Activated T-cell treated with anti-CD3 and anti-CD28 coated beads, Interleukin-2, amount 50 U/mL, for 24 hours (primary cell): ENCODE measurements around the gene FHAD1.

Experiments
- DNase-seq: peaks from one replicate; pipeline ENCODE4 v3.0.0-alpha.2; 2020
- H3K27ac Mint-ChIP-seq: 2 replicates; pipeline ENCODE4 v1.8.0; 2020; ENCODE audit warnings: mild to moderate bottlenecking, mixed read lengths
- H3K27me3 Mint-ChIP-seq: 2 replicates; pipeline ENCODE4 v1.8.0; 2020; ENCODE audit warnings: mixed read lengths
- H3K36me3 Mint-ChIP-seq: 2 replicates; pipeline ENCODE4 v1.8.0; 2020; ENCODE audit warnings: low read depth, mixed read lengths
- H3K4me1 Mint-ChIP-seq: 2 replicates; pipeline ENCODE4 v1.8.0; 2020; ENCODE audit warnings: low read depth, mixed read lengths
- H3K4me3 Mint-ChIP-seq: 2 replicates; pipeline ENCODE4 v1.8.0; 2020; ENCODE audit warnings: mild to moderate bottlenecking, moderate library complexity, mixed read lengths
- H3K9me3 Mint-ChIP-seq: 2 replicates; pipeline ENCODE4 v1.8.0; 2020; ENCODE audit warnings: mixed read lengths

The FHAD1 gene

DNA sequence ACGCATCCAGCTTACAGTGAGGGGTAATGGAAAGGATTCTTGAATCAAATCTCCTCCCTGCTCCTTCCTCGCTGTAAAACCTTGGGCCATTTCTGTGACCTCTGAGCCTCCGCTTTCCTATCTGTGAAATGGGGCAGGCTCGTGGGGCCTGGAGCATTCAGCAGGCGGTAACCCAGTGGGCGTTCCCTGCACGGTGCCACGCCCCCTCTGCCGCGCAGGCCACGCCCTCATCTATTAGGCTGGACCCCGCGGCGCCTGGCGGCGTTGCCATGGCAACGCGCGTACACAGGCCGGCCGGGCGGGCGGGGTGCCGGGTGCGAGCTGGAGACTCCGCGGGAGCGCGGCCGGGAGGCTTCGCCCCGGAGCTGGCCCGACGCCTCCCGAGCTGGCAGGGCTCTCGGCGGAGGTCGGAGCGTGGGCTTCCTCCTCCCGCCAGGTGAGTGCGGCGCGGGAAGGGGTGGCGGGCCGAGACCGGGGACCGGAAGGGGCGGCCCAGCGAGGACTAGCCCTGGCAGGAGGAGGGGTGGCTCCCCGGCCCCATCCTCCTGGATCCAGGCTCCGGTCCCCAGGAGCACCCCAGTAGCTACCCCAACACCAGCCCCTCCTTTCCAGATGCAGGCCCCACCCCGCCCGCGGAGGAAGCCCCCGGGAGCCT is at the start of gene FHAD1:
Gene FHAD1, plus strand, starts transcription at position 264 of the 655 bp plus-strand sequence. CDS start 4,562 bp downstream, outside the sequence.
- peaks cover 65% of the 10 kb centered on the region for H3K4me1 Mint-ChIP-seq
- H3K36me3 Mint-ChIP-seq, result no peaks in the 10 kb centered on the region
- H3K4me3 Mint-ChIP-seq, result peak within 1 kb of the TSS; percentile 57
- DNase-seq, result peak; percentile 72
- peaks cover 73% of the 10 kb centered on the region for H3K27me3 Mint-ChIP-seq
- peaks cover 4% of the 10 kb centered on the region for H3K9me3 Mint-ChIP-seq
- H3K27ac Mint-ChIP-seq, result no peak within 1 kb of the TSS

DNA sequence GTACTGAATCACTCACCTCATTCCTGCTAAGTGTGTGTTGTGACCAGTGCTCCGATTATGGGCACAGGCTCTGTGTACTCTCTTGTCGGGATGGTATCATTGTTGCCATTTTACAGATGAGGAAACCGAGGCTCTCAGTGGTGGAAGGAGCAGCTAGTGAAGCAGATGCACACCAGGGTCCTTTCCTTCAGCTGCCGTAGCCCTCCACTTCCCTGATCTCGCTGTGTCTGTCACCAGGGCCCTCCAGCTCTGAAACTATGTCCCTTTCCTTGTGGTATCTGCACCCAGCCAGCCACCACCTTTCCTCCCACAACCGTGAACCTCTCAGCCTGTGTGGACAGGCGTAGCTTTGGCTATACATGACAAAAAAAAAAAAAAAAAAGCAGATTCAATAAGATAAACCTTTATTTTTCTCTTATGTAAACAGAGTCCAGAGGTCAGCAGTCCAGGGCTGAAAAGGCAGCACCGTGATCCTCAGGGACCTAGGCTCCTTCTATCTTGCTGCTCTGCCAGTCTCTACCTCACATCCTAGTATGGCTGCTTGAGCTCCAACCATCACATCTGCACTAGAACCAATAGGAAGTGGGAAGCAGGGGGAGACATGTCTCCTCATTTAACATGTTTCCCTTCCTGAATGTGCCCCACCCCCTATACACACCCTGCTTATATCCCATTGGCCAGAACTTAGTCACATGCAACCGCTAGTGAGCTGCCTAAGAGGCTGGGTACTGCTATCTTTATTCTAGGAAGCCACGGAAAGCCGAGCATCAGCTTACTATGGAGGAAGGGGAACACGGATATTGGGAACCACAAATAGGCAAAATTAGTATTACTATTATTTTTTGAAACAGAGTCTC is 49.2 kb upstream of the FHAD1 start:
- no peak overlapping the region for H3K4me3 Mint-ChIP-seq
- H3K27me3 Mint-ChIP-seq, result no peaks in the 10 kb centered on the region
- no peaks in the 10 kb centered on the region for H3K9me3 Mint-ChIP-seq
- no peaks in the 10 kb centered on the region for H3K4me1 Mint-ChIP-seq
- no peak for DNase-seq
- no peaks in the 10 kb centered on the region for H3K36me3 Mint-ChIP-seq
- no peak overlapping the region for H3K27ac Mint-ChIP-seq

DNA sequence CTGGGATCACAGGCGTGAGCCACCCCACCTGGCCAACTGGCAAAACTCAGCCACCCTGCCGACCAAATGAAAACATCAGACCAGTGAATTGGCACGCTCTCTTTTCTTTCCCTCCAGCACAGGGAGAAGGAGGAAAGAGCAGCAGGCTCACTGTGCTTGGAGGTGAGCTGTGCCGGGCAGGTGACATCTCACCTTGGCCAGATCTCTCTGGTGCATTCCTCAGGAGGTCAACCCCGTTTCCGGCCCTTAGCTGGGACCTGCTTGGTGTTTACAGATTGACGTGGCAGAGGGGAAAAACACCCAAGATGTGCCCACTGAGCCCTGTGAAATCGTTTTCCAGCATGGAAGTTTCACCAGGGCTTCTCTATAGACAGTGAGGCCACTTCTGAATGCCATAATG is 48.3 kb upstream of the FHAD1 start:
- Mint-ChIP-seq H3K27ac (no peak overlapping the region), H3K4me3 (no peak overlapping the region), H3K9me3 (no peaks in the 10 kb centered on the region)

DNA sequence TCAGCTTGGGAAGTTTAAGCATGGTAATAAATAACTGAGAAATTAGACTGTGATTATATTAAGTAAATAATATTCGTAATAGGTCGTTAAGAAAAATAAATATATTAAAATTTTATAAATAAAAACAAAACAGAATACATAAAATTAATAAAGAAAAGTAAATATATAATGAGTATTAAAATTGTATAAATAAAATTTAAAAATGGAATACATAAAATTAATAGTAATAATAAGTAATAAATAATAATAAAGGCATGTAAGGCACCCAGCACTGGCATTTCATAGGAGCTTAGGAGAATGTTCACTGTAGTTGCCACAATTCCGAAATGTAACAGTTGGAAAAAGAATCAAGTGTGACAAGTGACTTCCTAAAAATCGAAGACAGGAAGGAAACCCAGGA is 45.8 kb upstream of the FHAD1 start:
- Mint-ChIP-seq H3K27ac (no peak overlapping the region), H3K4me3 (no peak overlapping the region), H3K36me3 (no peaks in the 10 kb centered on the region), H3K4me1 (no peaks in the 10 kb centered on the region), H3K9me3 (no peaks in the 10 kb centered on the region), H3K27me3 (peaks cover 4% of the 10 kb centered on the region)
- no peak for DNase-seq

More for the DNA sequence above, 48.3 kb upstream of the FHAD1 start:
- no peaks in the 10 kb centered on the region for H3K36me3 Mint-ChIP-seq
- no peaks in the 10 kb centered on the region for H3K4me1 Mint-ChIP-seq
- H3K27me3 Mint-ChIP-seq, result no peaks in the 10 kb centered on the region
- no peak for DNase-seq

DNA sequence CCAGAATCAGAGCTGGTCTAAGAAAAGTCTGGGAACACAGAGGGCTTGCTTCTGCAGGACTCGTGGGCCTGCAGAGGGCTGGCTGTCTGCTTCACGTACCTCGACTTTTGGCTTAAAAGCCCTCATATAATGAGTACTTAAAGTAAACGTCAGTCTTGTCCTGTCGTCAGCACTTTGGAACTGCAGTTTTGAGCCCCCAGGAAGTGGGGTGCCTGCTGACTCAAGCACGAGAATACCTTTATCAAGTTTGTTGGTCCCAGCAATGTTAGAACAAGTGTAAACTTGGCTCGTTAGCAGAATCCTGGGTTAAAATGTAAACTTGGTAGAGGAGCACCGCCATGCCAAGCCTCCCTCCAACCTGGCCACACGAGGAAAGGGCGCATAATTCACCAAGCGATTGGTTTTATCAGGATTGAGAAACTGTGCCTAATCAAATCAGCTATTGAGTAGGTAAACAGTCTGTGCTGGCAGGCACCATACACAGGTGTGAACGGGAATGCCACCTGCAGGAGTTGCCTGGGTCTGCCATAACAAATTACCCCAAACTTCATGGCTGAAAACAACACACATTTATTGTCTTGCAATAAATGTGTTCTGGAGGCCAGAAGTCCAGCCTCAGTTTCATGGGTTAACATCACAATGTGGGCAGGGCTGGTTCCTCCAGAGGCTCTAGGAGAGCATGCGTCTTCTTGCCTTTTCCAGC is 45.0 kb upstream of the FHAD1 start:
- H3K4me3 Mint-ChIP-seq, result no peak overlapping the region
- H3K36me3 Mint-ChIP-seq, result no peaks in the 10 kb centered on the region
- no peak overlapping the region for H3K27ac Mint-ChIP-seq
- no peaks in the 10 kb centered on the region for H3K9me3 Mint-ChIP-seq
- no peak for DNase-seq
- H3K27me3 Mint-ChIP-seq, result peaks cover 10% of the 10 kb centered on the region
- H3K4me1 Mint-ChIP-seq, result no peaks in the 10 kb centered on the region

DNA sequence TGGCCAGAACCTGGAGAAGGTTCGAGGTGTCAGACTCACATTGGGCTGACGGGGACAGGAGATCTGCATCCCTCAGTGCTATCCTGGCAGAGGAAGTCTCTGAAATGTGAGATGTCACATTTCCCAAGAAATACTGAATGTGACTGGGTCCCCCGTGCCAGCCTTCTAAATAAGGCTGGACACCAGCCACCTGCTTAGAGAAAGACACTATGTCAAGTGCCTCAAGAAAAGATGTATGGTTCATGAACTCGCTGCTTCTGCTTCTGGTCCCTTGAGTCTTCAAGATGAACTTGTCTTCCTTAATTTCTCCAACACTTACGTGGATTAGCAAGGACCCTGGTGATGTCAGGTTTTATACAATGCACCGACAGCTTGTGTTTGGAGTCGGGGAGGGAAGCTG is 42.1 kb upstream of the FHAD1 start:
- Mint-ChIP-seq H3K27ac (no peak overlapping the region), H3K27me3 (peaks cover 13% of the 10 kb centered on the region), H3K36me3 (no peaks in the 10 kb centered on the region), H3K4me3 (no peak overlapping the region), H3K9me3 (no peaks in the 10 kb centered on the region), H3K4me1 (no peaks in the 10 kb centered on the region)
- no peak for DNase-seq

DNA sequence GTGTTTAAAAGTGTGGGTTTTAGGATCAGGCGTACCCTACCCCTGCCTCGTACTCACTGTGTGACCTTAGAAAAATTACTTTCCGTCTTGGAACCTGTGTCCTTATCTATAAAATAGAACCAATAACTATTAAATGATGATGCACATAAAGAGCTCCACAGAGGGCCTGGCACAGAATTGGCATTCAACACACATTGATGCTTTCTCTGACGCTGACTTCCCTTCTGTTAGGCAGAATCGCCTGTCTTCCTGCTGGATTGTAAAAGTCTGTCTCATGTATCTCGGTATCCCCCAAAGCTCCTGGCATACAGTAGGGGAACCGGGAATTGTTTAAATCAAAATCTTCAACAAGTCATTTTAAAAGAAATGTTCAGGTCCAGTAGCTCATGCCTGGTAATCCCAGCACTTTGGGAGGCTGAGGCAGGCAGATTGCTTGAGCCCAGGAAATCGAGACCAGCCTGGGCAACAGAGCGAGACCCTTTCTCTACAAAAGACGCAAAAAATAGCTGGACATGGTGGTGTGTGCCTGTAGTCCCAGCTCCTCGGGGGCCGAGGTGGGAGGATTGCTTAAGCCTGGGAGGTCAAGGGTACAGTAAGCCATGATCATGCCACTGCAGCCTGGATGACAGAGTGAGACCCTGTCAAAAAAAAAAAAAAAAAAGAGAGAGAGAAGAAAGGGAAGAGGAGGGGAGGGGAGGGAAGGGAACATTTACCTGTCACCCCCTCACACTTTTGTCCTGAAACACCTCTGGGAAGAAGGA is 41.3 kb upstream of the FHAD1 start:
- no peaks in the 10 kb centered on the region for H3K4me1 Mint-ChIP-seq
- DNase-seq, result no peak
- no peak overlapping the region for H3K27ac Mint-ChIP-seq
- H3K4me3 Mint-ChIP-seq, result no peak overlapping the region
- no peaks in the 10 kb centered on the region for H3K36me3 Mint-ChIP-seq
- H3K9me3 Mint-ChIP-seq, result no peaks in the 10 kb centered on the region
- peaks cover 13% of the 10 kb centered on the region for H3K27me3 Mint-ChIP-seq

DNA sequence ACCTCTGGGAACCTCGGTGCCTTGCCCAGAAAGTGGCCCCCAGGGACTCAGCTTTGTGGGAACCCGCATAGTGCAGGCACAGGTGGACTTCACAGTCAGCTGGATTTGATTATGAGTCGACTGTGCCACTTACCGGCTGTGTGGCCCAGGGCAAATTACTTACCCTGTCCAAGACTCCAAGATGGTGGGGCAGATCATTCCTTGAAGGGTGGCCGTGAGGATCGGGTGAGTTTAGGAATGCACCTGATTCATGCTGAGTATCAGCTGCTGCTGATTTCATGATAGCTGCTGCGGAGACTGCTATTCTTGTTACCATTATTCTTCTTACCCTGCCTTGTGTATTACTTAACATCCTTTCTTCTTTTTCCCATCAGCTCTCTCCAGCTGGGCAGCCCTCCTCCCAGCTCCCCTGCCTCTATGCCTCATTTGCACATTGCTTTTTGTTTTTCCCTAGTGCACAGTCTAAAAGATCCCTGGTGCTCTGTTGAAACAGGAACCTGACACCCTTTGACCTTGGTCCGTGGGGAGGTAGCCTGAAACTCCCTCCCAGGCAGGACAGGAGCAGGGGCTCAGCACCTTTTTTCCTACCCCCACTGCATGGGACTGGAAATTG is 40.5 kb upstream of the FHAD1 start:
- Mint-ChIP-seq H3K27me3 (peaks cover 13% of the 10 kb centered on the region), H3K36me3 (no peaks in the 10 kb centered on the region), H3K9me3 (no peaks in the 10 kb centered on the region), H3K27ac (no peak overlapping the region), H3K4me1 (no peaks in the 10 kb centered on the region), H3K4me3 (no peak overlapping the region)
- no peak for DNase-seq

DNA sequence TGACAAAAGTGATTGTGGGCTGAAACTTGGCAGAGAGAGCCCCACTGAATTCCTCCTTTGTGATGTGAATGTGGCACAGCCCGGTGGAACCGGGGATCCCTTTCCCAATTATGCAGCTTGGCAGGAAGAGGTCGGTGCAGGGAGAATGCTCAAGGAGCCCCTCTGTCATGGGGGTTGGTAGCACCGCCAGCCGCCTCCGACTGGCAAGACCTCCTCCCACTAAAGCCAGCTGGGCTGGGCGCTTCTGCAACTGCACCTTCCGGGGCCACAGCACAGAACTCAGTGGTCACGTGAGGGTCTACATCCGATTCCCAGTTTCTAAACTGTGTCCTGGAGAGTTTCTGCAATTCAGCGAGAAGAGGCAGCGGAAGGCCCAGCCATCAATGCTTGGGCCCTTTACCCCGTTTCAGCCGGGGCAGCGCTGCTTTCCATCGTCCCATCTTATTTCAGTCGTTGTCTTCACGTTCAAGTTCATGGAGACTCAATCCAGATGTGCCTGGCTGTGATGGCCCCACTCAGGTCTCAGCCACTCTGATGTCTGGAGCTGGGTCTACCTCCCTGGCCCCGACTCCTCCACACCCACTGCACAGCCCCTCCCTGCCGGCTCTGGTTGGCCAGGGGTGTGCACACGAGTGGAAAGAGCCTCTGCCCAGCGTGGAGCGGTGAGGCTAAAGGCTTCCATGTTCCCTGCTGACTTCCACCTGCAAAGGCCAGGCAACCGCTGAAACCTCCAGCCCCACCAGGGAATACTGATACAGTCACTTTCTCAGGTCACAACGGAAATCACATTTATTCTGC is 39.8 kb upstream of the FHAD1 start:
- H3K36me3 Mint-ChIP-seq, result no peaks in the 10 kb centered on the region

DNA sequence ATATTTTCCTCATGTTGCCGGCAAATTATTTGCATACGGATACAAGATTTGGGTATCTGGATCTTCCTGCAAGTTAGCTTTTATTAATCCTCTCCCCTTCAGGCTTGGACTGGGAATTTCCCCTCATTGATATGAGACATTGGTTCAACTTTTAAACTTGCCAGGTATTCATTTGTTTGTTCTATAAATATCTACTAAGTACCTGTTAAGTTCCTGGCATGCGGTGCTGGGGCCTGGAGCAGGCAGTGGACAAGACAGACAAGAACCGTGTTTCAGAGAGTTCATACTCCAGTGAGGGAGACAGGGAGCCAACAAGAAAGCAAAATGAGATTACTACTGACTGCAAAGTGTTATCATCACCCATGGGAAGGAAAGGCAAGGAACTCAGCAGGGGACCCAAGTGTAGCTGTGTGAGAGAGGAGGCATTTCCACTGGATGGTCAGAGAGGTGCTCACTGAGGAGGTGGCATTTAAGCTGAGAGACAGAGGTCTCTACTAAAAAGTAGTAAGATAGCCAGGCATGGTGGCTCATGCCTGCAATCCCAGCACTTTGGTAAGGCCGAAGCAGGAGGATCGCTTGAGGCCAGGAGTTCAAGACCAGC is 39.1 kb upstream of the FHAD1 start:
- DNase-seq, result no peak
- H3K36me3 Mint-ChIP-seq, result no peaks in the 10 kb centered on the region
- peaks cover 21% of the 10 kb centered on the region for H3K27me3 Mint-ChIP-seq
- no peaks in the 10 kb centered on the region for H3K4me1 Mint-ChIP-seq
- H3K9me3 Mint-ChIP-seq, result no peaks in the 10 kb centered on the region
- H3K27ac Mint-ChIP-seq, result no peak overlapping the region
- H3K4me3 Mint-ChIP-seq, result no peak overlapping the region

More for the DNA sequence above, 39.8 kb upstream of the FHAD1 start:
- H3K4me3 Mint-ChIP-seq, result no peak overlapping the region
- H3K27ac Mint-ChIP-seq, result no peak overlapping the region
- no peaks in the 10 kb centered on the region for H3K4me1 Mint-ChIP-seq
- H3K27me3 Mint-ChIP-seq, result peaks cover 14% of the 10 kb centered on the region
- no peaks in the 10 kb centered on the region for H3K9me3 Mint-ChIP-seq
- DNase-seq, result no peak

DNA sequence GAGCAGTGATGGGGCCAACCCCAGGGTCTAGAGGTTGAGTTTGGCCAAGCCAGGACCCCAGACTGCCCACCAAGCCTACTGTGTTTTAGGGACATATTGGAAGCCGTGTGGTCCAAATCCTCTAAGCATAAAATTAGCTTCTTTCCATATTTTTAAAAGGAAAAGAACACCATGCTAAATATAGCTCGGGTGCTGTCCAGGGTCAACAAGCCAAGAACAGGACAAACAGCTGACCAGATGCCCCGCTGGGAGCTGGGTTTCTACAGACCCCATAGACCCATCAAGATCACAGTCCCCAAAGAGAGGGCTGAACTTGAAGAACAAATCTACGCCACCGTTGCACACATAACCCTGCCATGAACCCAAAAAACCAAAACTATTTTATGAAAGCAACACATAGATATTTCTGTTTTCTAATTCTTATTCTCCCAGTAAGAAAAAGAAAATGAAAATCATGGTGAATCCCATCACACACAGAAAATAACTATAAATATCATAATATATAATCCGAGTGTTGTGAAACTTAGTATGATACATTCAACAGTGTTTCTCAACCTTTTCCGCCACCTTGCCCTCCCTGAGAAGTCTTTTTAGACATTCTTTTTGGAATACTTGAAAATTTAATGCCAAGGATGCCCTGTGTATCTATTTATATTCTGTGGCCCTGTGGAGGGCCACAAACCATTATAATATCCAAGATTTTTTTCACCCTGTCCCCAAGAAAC is 36.2 kb upstream of the FHAD1 start:
- no peaks in the 10 kb centered on the region for H3K36me3 Mint-ChIP-seq
- DNase-seq, result no peak
- H3K4me1 Mint-ChIP-seq, result no peaks in the 10 kb centered on the region
- H3K27ac Mint-ChIP-seq, result no peak overlapping the region
- H3K27me3 Mint-ChIP-seq, result peaks cover 17% of the 10 kb centered on the region
- H3K4me3 Mint-ChIP-seq, result no peak overlapping the region
- no peaks in the 10 kb centered on the region for H3K9me3 Mint-ChIP-seq

DNA sequence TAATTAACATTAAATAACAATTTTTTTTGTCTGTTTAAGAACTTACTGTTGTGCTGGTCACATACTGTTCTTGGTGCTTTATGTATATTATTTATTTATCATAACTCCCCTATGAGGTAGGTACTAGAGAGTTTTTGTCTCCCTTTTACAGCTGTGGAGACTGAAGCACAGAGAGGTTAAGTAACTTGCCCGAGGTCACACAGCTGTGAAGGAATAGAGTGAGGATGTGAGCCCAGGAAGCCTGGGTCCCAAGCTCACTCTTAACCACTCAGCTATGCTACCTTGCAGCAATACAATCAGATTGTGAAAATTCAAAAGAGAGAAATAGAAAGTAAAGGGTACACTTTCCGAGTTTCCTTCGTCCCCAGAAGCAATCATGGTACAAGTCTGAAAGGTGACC is 35.6 kb upstream of the FHAD1 start:
- no peaks in the 10 kb centered on the region for H3K9me3 Mint-ChIP-seq
- H3K36me3 Mint-ChIP-seq, result no peaks in the 10 kb centered on the region
- no peaks in the 10 kb centered on the region for H3K4me1 Mint-ChIP-seq
- no peak overlapping the region for H3K4me3 Mint-ChIP-seq
- peaks cover 16% of the 10 kb centered on the region for H3K27me3 Mint-ChIP-seq
- DNase-seq, result no peak
- H3K27ac Mint-ChIP-seq, result no peak overlapping the region
